Neural crest cell (in vitro differentiated cells): Measurements from ENCODE around the gene SPINT1. TPM values are rescaled to one million over a fixed set of nuclear protein-coding genes. Genes with fewer than 3 reads are reported as not detected.

ENCODE experiments used
- DNase-seq: peaks from one replicate; pipeline ENCODE4 v3.0.0; 2021; ENCODE audit warnings: low read depth, mixed read lengths, low spot score
- H3K27ac Mint-ChIP-seq: one replicate; pipeline ENCODE4 v1.8.0; 2021; ENCODE audit warnings: mild to moderate bottlenecking, mixed read lengths; ENCODE audit not compliant: unreplicated experiment
- H3K27me3 Mint-ChIP-seq: 2 replicates; pipeline ENCODE4 v1.8.0; 2021; ENCODE audit warnings: low read depth, mild to moderate bottlenecking, mixed read lengths
- H3K36me3 Mint-ChIP-seq: 2 replicates; pipeline ENCODE4 v1.8.0; 2021; ENCODE audit warnings: low read depth, mild to moderate bottlenecking, mixed read lengths
- H3K4me1 Mint-ChIP-seq: 2 replicates; pipeline ENCODE4 v1.8.0; 2021; ENCODE audit warnings: mixed read lengths
- H3K4me3 Mint-ChIP-seq: one replicate; pipeline ENCODE4 v1.8.0; 2021; ENCODE audit warnings: mild to moderate bottlenecking, mixed read lengths
- H3K9me3 Mint-ChIP-seq: 2 replicates; pipeline ENCODE4 v1.8.0; 2021; ENCODE audit warnings: mixed read lengths
- CTCF ChIP-seq: fragments of 200-600 bp; sonication (generic); conservative IDR thresholded peaks from 2 replicates; pipeline ENCODE4 v1.5.0; 2021; ENCODE audit warnings: antibody characterized with exemption, mild to moderate bottlenecking
- total RNA-seq: library from RNA; stranded (reverse); gene quantifications from 2 replicates; pipeline ENCODE4 v1.2.1, GENCODE V29; 2021

SPINT1 gene
- total RNA-seq, 1 donor from 2014 or later, result 1.0 TPM

- peak overlapping the region; percentile 85 for H3K4me3 Mint-ChIP-seq
- peak; percentile 80 for TF ChIP-seq CTCF
Observed at GRCh38 chr15:40891810-40892446, 48.1 kb downstream of the SPINT1 start.

GRCh38 chr15:40892447-40893012, 48.7 kb downstream of the SPINT1 start:
- Mint-ChIP-seq H3K36me3 (peaks cover 5% of the 10 kb centered on the region), H3K4me1 (peaks cover 31% of the 10 kb centered on the region), H3K9me3 (no peaks in the 10 kb centered on the region), H3K4me3 (peak overlapping the region; percentile 85), H3K27me3 (peaks cover 5% of the 10 kb centered on the region), H3K27ac (no peak overlapping the region)
- TF ChIP-seq CTCF, result no peak
- no peak for DNase-seq

More at GRCh38 chr15:40891810-40892446, 48.1 kb downstream of the SPINT1 start:
- Mint-ChIP-seq H3K36me3 (peaks cover 2% of the 10 kb centered on the region), H3K4me1 (peaks cover 31% of the 10 kb centered on the region), H3K27me3 (peaks cover 5% of the 10 kb centered on the region), H3K9me3 (no peaks in the 10 kb centered on the region), H3K27ac (no peak overlapping the region)
- DNase-seq, result no peak

- H3K27me3 Mint-ChIP-seq, result peaks cover 5% of the 10 kb centered on the region
- H3K4me1 Mint-ChIP-seq, result peaks cover 31% of the 10 kb centered on the region
- no peak overlapping the region for H3K27ac Mint-ChIP-seq
- H3K4me3 Mint-ChIP-seq, result peak overlapping the region; percentile 100
- DNase-seq, result no peak
- H3K9me3 Mint-ChIP-seq, result no peaks in the 10 kb centered on the region
- TF ChIP-seq CTCF, result no peak
- peaks cover 7% of the 10 kb centered on the region for H3K36me3 Mint-ChIP-seq
Observed at GRCh38 chr15:40893019-40893670, 49.3 kb downstream of the SPINT1 start.

GRCh38 chr15:40893733-40894680, 50.2 kb downstream of the SPINT1 start, which contains the start of gene VPS18:
Gene VPS18 (plus strand): TSS chr15:40894450. CDS start chr15:40894769, 319 bp downstream.
- peaks cover 10% of the 10 kb centered on the region for H3K36me3 Mint-ChIP-seq
- H3K27me3 Mint-ChIP-seq, result peaks cover 5% of the 10 kb centered on the region
- H3K9me3 Mint-ChIP-seq, result no peaks in the 10 kb centered on the region
- H3K4me3 Mint-ChIP-seq, result peak within 1 kb of the TSS; percentile 100
- peaks cover 31% of the 10 kb centered on the region for H3K4me1 Mint-ChIP-seq
- peak; percentile 92 for TF ChIP-seq CTCF
- peak; percentile 100 for DNase-seq
- peak within 1 kb of the TSS; percentile 99 for H3K27ac Mint-ChIP-seq
